Heart left ventricle (tissue), 16 donors: ENCODE results near the gene APOD. TPM values are rescaled to one million over a fixed set of nuclear protein-coding genes. Genes with fewer than 3 reads are reported as not detected.
A peak's percentile ranks its signal among the peaks of the same experiment; 100 is the strongest.
"Not testable (repeated sequence)": the region's sequence is repeated elsewhere in the genome, so short reads cannot be mapped to it uniquely, and the experiment has no call there.

Source experiments
- ATAC-seq, 4 donors: fragments of 200-7000 bp; cut with Tn5 transposase; one replicate each; pipeline ENCODE4 v1.9.1; 2020 to 2022; ENCODE audit warnings: moderate library complexity in 4 of 4, mild to moderate bottlenecking in 3 of 4, moderate number of reproducible peaks in 1 of 4
- DNase-seq, 5 donors: peaks; one replicate each; pipeline ENCODE4 v3.0.0-alpha.2; 2020
- H3K27ac ChIP-seq, 12 donors: fragments of 200-600 bp; sonication (generic) in 4 of 12; one replicate each; pipeline versions ENCODE4 v1.5.0 to v1.8.0; 2016 to 2022; ENCODE audit warnings: mild to moderate bottlenecking in 2 of 12
- H3K27me3 ChIP-seq, 9 donors: fragments of 200-600 bp; sonication (generic) in 2 of 9; one replicate each; pipeline versions ENCODE4 v1.5.1 to v1.8.0; 2016 to 2022; ENCODE audit warnings: mild to moderate bottlenecking in 3 of 9
- H3K36me3 ChIP-seq, 9 donors: fragments of 200-600 bp; sonication (generic) in 2 of 9; one replicate each; pipeline versions ENCODE4 v1.5.0 to v1.8.0; 2018 to 2022; ENCODE audit warnings: mild to moderate bottlenecking in 2 of 9
- H3K4me1 ChIP-seq, 12 donors: fragments of 200-600 bp; sonication (generic) in 4 of 12; one replicate each; pipeline versions ENCODE4 v1.5.0 to v1.8.0; 2016 to 2022; ENCODE audit warnings: mild to moderate bottlenecking in 3 of 12
- H3K4me3 ChIP-seq, 12 donors: fragments of 200-600 bp; sonication (generic) in 4 of 12; one replicate each; pipeline versions ENCODE4 v1.5.0 to v1.8.0; 2017 to 2022; ENCODE audit warnings: mild to moderate bottlenecking in 9 of 12, moderate library complexity in 4 of 12
- H3K9me3 ChIP-seq, 12 donors: fragments of 200-600 bp; sonication (generic) in 4 of 12; one replicate each; pipeline versions ENCODE4 v1.5.0 to v1.8.0; 2016 to 2022; ENCODE audit warnings: mild to moderate bottlenecking in 1 of 12
- POLR2A ChIP-seq, 2 donors: fragments of 450-650 bp; IDR thresholded peaks; one replicate each; pipeline ENCODE4 v1.6.1; 2017; ENCODE audit warnings: antibody characterized with exemption in 2 of 2, mild to moderate bottlenecking in 2 of 2, moderate library complexity in 2 of 2
- WGBS, 4 donors: extraction: QIAGEN DNeasy Blood & Tissue Kit in 2 of 4; methylation state at CpG; one replicate each; pipeline versions ENCODE4 v1.1.5 to v1.1.7; 2013 to 2018; 5-methylcytosine and 5-hydroxymethylcytosine counted together
- intact Hi-C, 10 donors: fragments of 100-400 bp; cut with DNase I; formaldehyde crosslinking; loops; one replicate each; pipeline versions ENCODE4 v1.11.1 to v1.14.2; 2022
- polyA plus RNA-seq, 2 donors: library from polyadenylated mRNA; stranded (reverse); fragments of 200-250 nt; gene quantifications; one replicate each; pipeline ENCODE4 v1.2.3, GENCODE V29; 2013
- total RNA-seq, 9 donors: library from RNA; depleted of rRNA in 2 of 9; stranded (reverse); fragments of >200 nt in 2 of 9; fragmentation: NEBNext Ultra II Directional in 3 of 9; extraction: Animal tissue kit (Norgen Biotek cat#: 25700) in 3 of 9; gene quantifications; one replicate each; pipeline versions ENCODE4 v1.1.0 to v1.2.4, GENCODE V29; 2016 to 2023
- TF ChIP-seq, protein P1 (sequence below), 12 donors: fragments of 200-600 bp; sonication (generic) in 4 of 12; IDR thresholded peaks; one replicate each; pipeline versions ENCODE4 v1.5.0 to v1.8.0; 2018 to 2022; ENCODE audit warnings: antibody characterized with exemption in 12 of 12, mild to moderate bottlenecking in 5 of 12
- donor health status: ischemic (EF 13 %, LVEDD 7.1; RV severe dilation, severe dysfunction).
- donor health status: healthy with polysubstance abuse.
- donor health status: DM: no; HTN: yes; CAD: no.
- donor health status: DM: no; HTN: no; CAD: no.
- donor health status: ischemic (EF 25% LVEDD 6.9; RV normal size, moderate dysfunction).
- donor health status: ischemic (EF 25% LVEDD 5.7; RV mildly dilated, moderate dysfunction).
- donor health status: healthy.
- donor health status: DM: yes; HTN: yes; CAD: no.
- donor health status: ischemic (EF 35%, LVEDD 5.7; RV mildly dilated, moderate dysfunction).
- donor health status: nonischemic (EF 11% LVEDD 7.7; RV severe dilation, severe dysfunction).
- donor health status: DM: yes; HTN: yes; CAD: no.
- donor health status: PGD.
- donor health status: ischemic (EF 29% LVEDD 5.4; RV normal size, mild dysfunction).
- donor health status: nonischemic (EF 23%, LVEDD 6.1; RV moderate dilation, normal function).

APOD gene
- total and polyA plus RNA-seq, 11 donors: 101 to 1,096 (median 214) TPM

DNA sequence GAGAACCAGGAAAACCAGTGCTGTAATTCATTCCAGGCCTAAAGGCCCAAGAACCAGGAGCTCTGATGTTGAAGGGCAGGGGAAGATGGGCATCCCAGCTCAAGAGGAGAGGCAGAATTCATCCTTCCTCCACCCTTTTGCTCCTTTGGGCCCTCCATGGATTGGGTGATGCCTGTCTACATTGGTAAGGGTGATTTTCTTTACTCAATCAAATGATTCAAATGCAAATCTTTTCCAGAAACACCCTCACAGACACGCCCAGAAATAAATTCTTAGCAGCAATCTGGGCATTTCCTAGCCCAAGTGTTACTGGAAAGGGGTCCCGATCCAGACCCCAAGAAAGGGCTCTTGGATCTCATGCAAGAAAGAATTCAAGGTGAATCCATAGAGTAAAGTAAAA is 17.6 kb upstream of the APOD start:
- Histone ChIP-seq H3K9me3 (peaks cover 0 to 10% (median 0%) of the 10 kb centered on the region in 12 donors), H3K4me3 (no peak overlapping the region), H3K4me1 (peaks cover 0 to 22% (median 9%) of the 10 kb centered on the region in 12 donors), H3K27me3 (no peaks in the 10 kb centered on the region), H3K36me3 (no peaks in the 10 kb centered on the region), H3K27ac (no peak overlapping the region)
- DNase-seq (no peak), ATAC-seq (no peak)
- intact Hi-C loops: no loop called here
- WGBS, 4 donors: 94 to 100% (median 95%) methylated on average over 2 of the region's 2 CpGs
- TF ChIP-seq, protein P1, sequence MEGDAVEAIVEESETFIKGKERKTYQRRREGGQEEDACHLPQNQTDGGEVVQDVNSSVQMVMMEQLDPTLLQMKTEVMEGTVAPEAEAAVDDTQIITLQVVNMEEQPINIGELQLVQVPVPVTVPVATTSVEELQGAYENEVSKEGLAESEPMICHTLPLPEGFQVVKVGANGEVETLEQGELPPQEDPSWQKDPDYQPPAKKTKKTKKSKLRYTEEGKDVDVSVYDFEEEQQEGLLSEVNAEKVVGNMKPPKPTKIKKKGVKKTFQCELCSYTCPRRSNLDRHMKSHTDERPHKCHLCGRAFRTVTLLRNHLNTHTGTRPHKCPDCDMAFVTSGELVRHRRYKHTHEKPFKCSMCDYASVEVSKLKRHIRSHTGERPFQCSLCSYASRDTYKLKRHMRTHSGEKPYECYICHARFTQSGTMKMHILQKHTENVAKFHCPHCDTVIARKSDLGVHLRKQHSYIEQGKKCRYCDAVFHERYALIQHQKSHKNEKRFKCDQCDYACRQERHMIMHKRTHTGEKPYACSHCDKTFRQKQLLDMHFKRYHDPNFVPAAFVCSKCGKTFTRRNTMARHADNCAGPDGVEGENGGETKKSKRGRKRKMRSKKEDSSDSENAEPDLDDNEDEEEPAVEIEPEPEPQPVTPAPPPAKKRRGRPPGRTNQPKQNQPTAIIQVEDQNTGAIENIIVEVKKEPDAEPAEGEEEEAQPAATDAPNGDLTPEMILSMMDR (IDR thresholded peaks at IDR 0.05): no peak

DNA sequence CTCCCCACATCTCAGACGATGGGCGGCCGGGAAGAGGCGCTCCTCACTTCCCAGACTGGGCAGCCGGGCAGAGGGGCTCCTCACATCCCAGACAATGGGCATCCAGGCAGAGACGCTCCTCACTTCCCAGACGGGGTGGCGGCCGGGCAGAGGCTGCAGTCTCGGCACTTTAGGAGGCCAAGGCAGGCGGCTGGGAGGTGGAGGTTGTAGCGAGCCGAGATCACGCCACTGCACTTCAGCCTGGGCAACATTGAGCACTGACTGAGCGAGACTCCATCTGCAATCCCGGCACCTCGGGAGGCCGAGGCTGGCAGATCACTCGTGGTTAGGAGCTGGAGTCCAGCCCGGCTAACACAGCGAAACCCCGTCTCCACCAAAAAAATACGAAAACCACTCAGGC is 16.2 kb upstream of the APOD start:
- H3K27ac ChIP-seq, DNase-seq, H3K4me3 ChIP-seq, intact Hi-C loops, H3K9me3 ChIP-seq, H3K36me3 ChIP-seq, ATAC-seq, H3K27me3 ChIP-seq: not testable (repeated sequence)
- H3K4me1 ChIP-seq: peaks cover 0 to 25% (median 10%) of the 10 kb centered on the region in 12 donors
- 83 to 96% (median 91%) methylated on average over 8 to 23 of the region's 23 CpGs for WGBS, 4 donors

DNA sequence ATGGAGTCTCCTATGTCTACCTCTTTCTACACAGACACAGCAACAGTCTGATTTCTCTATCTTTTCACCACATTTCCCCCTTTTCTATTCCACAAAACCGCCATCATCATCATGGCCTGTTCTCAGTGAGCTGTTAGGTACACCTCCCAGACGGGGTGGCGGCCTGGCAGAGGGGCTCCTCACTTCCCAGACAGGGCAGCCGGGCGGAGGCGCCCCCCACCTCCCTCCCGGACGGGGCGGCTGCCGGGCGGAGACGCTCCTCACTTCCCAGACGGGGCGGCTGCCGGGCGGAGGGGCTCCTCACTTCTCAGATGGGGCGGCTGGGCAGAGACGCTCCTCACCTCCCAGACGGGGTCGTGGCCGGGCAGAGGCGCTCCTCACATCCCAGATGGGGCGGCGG is 15.8 kb upstream of the APOD start:
- H3K36me3 ChIP-seq, H3K27me3 ChIP-seq, H3K9me3 ChIP-seq, H3K4me3 ChIP-seq, ATAC-seq, DNase-seq, H3K27ac ChIP-seq, intact Hi-C loops: not testable (repeated sequence)
- WGBS, 4 donors: 91 to 96% (median 93%) methylated on average over 14 to 24 of the region's 24 CpGs
- H3K4me1 ChIP-seq: peaks cover 0 to 25% (median 10%) of the 10 kb centered on the region in 12 donors

DNA sequence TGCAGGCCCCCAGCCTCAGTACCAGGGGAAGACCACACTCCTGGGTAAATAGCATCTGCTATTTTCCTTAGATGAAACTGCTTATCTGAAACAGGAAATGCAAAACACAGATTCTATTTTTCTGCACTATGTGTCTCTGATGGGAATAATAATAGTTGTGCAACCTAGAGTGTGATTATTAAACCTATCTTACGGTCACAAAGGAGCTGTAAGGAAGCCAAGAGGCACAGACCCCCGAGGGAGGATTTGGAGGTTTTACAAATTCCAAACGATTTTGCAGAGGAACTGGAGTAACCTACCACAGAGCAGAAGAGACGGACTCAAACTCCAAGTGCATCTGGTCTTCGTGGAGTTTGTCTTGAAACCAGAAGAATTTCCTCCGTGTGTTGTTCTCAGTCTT is 14.1 kb upstream of the APOD start:
- intact Hi-C loops: no loop called here
- no peaks in the 10 kb centered on the region for H3K9me3 ChIP-seq
- DNase-seq (peak in 1 of 5 donors; percentile 59), ATAC-seq (peak; percentile 35 to 68 (median 46))
- 39 to 51% (median 49%) methylated on average over 6 of the region's 6 CpGs for WGBS, 4 donors
- no peaks in the 10 kb centered on the region for H3K27me3 ChIP-seq
- peaks cover 0 to 25% (median 10%) of the 10 kb centered on the region in 12 donors for H3K4me1 ChIP-seq
- no peak overlapping the region for H3K4me3 ChIP-seq
- peak overlapping the region in 10 of 12 donors; percentile 11 to 66 (median 48) for H3K27ac ChIP-seq
- TF ChIP-seq, protein P1 (IDR thresholded peaks at IDR 0.05): no peak
- TF ChIP-seq POLR2A (IDR thresholded peaks at IDR 0.05): no peak
- H3K36me3 ChIP-seq: no peaks in the 10 kb centered on the region

DNA sequence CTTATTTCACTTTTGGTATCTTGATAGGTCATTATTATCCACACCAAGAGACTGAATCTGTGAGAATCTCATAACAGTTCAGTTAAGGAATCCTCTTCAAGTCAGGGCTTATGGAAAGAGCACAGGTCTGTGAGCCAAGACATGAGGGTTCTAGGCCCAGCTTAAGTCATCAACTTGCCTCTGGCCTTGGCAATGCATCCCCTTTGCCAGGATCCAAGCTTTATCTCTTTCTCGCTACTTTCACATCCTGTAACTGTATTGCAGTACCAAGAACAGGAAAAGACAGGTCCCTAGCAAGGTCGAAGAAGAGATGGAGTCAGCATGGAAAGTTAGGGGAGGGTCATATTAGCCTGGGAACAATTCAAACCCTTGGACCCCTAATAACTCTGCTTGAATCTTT is 13.5 kb upstream of the APOD start:
- Histone ChIP-seq H3K9me3 (no peaks in the 10 kb centered on the region), H3K36me3 (no peaks in the 10 kb centered on the region), H3K27me3 (no peaks in the 10 kb centered on the region), H3K4me3 (no peak overlapping the region), H3K4me1 (peaks cover 0 to 25% (median 10%) of the 10 kb centered on the region in 12 donors), H3K27ac (peak overlapping the region in 11 of 12 donors; percentile 11 to 66 (median 35))
- TF ChIP-seq, protein P1 (IDR thresholded peaks at IDR 0.05): no peak
- no peak for TF ChIP-seq POLR2A (IDR thresholded peaks at IDR 0.05)
- no peak for DNase-seq
- intact Hi-C loops: no loop called here
- 32 to 60% (median 49%) methylated on average over 2 of the region's 2 CpGs for WGBS, 4 donors
- peak in 3 of 4 donors; percentile 25 to 38 (median 29) for ATAC-seq
